GM18870 (cell line): ENCODE data around the gene SUGT1.
A peak's percentile ranks its signal among the peaks of the same experiment; 100 is the strongest.
"Not testable (repeated sequence)": the region's sequence is repeated elsewhere in the genome, so short reads cannot be mapped to it uniquely, and the experiment has no call there.

Experiments
- ATAC-seq: cut with Tn5 transposase; IDR thresholded peaks from one replicate; pipeline ENCODE4 v1.9.1; 2021; ENCODE audit warnings: moderate library complexity; ENCODE audit not compliant: unreplicated experiment

The SUGT1 gene

DNA sequence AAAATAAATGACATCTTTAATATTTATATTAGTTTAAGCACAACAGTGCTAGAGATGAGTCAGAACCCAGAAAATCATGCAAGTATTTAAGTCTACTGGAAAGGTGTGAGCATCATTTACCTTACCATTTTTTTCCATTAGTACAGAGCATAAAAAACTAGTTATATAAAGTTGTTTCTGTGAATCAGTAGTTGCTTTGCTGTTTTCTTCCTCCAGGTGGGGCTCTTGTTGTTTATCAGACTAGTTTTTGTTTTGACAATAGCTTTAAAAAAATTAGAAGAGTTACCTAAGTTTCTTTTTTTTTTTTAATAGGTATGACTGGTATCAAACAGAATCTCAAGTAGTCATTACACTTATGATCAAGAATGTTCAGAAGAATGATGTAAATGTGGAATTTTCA, 12.7 kb downstream of the SUGT1 start:
- ATAC-seq: no peak

DNA sequence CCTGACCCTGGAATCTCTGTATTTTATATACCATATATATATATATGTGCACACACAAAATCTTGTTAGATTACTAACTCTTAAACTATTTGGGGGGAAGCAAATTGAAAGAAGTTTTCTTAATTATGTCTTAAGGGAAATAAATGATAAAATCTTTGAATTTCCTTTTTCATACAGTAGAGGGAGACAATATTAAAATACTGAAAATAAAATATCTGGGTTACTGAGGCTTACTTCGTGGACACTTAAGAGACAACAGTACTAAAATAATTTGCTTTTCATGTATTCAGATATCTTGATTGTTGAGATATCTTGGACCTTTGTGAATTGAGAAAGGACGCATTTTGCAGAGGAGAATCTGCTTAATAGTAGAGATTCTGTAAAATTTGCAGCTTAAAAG, 17.0 kb downstream of the SUGT1 start:
- ATAC-seq: no peak

DNA sequence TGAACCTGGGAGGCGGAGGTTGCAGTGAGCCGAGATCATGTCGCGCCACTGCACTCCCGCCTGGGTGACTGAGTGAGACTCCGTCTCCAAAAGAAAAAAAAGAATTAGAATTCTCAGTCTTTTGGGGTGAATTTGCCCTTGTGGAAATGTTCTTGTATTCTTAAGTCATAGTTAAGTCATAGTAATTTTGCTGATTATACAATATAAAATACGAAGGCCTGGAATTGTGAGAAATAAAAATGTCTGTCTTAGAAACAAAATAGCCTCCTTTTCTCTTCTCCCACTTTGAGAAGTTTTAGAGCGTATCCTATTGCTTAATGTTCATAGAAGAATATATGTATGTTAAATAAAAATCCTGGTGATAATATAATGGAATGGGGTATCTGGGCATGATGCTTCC, 18.1 kb downstream of the SUGT1 start:
- no peak for ATAC-seq

DNA sequence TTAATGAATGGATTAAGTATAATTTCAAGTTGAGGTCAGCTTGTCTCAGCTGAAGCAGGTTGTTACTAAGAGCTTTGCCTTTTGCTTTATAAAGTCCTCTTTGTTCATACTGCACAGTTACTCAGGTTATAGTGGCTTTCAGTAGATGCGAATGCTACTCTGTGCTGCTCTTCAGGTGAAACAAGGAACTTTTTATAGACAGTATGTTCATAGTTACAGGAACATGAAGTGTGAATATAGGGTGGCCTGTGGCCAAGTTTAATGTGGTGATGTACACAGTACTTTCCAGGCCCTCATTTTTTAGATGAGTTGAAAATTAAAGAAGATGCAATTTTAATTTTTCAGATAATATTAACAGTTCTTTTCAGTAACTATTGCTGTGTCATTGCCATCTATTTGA, 20.8 kb downstream of the SUGT1 start:
- ATAC-seq: no peak

DNA sequence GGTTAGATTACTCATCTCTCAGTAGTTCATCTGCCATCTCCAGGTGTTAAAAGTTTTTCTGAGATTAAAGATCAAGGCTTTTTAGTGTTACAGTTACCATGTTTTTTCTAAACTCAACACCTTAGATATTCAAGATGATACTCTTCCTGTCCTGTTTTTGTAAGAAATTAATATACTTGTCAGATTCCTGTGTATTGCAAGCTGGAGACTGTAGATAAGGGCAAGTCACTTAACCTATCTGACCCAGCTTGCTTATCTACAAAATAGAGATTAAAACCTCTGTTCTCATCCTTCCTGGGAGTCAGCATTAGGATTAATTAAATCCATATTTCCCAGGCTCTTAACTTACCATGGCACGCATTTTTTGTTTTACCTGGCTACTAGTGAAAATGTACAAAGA, 25.2 kb downstream of the SUGT1 start:
- ATAC-seq: no peak

DNA sequence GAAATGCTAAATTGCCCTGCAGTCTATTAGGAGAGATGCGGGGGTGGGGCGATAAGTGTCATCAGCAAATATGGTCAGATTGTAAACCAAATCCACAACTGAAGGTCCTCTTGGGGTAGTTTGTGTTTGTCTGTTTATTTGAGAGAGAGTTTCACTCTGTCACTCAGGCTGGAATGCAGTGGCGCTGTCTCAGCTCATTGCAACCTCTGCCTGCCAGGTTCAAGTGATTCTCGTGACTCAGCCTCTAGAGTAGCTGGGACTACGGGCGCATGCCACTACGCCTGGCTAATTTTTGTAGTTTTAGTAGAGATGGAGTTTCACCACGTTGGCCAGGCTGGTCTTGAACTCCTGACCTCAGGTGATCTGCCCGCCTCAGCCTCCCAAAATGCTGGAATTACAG, 33.2 kb downstream of the SUGT1 start:
- ATAC-seq: not testable (repeated sequence)

DNA sequence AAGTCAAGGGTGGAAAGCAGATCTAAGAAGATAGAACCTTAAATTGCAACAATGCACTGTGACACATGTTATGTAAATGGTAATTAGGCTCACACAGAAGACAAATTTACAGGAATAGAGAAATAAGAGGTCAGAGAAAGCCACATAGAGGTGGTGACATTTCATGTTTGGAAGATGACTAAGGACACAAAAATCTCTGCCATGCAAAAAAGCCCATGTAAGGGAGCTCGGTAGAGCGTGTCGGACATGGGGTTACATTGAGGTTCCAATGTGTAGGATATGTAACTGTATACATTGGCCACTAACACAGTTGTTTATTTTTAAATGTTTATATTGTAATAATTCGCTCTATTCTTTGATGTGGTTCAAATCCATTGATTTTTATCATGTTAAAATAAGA, 33.7 kb downstream of the SUGT1 start:
- no peak for ATAC-seq

DNA sequence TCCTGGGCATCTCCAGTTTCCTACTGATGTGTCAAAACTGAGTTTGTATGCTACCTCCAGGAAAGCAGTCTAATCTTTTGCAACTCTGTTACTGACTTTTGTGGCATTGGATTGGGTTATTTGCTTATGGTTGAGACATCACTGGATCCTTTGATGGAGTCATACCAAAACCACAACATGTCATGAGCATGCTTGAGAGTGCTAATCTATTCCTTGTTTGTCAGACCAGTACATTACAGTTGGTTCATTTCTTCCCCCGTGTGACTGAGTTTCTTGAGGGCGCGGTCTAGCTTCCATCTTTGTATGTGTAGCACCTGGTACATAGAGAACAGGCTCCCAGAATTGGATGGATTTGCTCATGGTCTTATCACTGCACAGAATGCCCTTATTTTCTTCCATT, 43.2 kb downstream of the SUGT1 start:
- peak; percentile 70 for ATAC-seq

DNA sequence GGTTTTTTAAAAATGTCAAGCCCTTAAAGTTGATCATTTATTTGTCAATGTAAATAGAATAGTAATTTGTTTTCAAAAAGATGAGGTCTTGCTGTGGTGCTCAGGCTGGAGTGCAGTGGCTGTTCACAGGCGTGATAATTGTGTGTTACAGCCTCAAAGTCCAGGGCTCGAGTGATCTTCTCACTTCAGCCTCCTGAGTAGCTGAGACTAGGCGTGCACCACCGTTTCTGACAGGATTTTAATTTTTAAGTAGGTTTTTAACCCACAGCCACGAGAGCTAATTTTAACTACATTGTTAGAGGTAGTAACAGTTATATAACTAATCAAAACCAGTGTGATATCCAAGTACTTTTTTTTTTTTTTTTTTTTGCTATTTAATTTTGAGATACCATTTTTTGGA, 43.9 kb downstream of the SUGT1 start:
- ATAC-seq: no peak

DNA sequence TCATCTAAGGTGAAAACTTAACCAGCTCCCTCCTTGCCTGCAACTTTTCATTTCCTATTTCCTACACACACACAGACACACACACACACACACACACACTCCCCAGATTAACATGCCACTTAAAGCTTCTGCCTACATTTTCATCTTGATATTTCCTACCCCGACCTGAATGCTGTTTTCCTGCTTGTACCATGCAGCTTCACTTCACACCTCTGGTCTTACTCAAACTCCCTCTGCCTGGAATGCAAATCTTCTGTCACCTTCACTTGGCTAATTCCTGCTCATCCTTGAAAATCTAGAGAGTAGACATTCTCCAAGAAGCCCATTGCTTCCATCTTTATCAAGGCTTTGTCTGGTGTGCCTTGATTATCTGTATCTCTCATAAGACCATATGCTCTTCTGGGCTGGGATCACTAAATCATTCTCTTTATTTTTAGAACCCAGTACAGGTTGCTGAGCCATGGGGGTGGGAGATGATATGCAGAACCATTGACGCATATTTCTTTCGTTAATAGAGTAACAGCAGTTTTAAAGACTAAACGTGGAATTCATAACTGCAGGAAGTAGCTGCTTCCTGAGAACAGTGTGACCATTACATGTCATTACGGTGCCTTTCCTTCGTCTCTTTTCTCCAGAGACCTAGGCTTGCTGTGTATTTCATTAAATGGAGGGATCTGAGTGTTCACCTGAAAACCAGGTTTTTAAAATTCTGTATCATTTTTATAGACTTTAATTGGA, 49.3 kb downstream of the SUGT1 start:
- no peak for ATAC-seq

DNA sequence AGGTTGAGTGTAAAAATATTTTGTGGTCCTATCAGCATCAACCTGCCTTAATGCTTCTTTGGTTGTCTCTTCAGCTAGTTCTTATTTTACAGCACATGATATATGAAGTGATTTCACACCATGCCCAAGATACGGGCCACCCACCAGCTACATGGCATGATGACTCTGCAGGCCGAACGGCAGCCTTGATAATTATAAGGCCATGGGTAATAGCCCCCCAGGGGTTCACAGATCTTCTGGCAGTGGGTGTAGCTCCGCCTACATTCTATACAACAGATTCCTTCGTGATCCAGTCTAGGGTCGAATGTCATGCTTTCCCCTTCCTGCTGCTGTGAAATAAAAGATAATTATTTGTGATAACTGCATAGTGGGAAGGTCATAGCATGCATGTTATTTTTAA, 50.8 kb downstream of the SUGT1 start:
- ATAC-seq: no peak

DNA sequence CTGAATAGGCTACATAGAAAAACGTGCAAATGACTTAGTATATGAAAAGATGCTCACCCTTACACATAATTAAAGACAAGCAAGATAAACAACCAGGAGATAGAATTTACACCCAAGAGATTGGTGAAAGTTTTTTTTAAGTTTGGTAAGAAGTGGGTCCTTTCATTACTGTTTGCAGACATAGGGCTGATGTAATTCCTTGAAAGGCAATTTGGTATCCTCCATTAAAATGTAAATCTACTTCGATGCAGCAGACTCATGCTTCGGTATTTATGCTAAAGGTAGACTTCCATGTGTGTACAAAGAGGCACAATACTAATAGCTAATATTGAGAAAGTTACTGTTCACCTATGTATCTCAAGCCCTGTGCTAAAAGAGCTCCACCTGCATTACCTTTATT, 53.4 kb downstream of the SUGT1 start:
- ATAC-seq: no peak

DNA sequence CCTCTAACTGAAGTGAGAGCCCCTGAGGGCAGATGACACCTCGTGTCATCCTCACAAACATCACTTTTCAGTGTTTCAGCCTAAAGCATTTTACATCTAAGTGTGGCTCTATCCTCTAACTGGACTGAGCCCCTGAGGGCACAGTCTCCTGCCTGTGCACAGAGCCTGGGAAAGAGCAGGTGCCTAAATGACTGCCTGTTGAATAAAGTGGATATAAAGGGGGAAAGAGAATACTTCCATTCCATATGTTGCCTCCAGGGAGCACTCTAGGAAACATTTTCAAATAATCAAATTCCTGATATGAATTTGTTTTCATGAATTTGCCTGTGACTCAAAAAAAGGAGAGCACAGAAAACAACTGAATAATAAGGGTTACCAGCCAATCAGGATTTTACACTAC, 54.7 kb downstream of the SUGT1 start:
- ATAC-seq: no peak

DNA sequence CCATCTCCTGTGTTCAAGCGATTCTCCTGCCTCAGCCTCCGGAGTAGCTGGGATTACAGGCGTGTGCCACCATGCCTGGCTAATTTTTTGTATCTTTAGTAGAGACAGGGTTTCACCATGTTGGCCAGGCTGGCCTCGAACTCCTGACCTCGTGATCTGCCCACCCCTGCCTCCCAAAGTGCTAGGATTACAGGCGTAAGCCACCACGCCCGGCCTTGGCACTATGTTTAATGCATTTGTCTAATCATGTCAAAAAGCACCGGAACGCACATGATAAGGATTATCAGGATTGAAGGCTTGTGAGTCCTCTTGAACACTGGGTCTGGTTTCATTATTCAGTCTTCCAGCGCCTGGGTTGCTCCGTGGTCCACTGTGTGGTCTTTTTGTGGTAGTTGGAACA, 55.6 kb downstream of the SUGT1 start:
- not testable (repeated sequence) for ATAC-seq

DNA sequence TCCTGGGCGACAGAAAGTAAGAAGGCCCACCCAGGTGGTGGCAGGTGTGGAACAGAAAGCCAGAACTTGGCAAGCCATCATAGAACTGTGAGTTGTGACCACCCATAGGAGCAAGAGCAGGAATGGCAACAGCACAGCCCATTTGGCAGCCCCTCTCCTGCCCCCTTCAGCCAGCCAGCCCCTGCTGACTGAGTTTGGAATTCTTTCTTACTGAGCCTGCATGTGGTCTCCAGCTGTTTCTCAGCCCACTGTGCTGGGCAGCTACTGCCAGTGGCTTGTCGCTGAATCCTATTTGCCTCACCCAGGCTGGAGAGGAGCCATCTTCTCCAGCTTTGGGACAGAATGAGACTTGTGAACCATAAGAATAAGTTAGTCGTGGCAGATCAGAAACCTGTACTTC, 58.6 kb downstream of the SUGT1 start:
- ATAC-seq: no peak

DNA sequence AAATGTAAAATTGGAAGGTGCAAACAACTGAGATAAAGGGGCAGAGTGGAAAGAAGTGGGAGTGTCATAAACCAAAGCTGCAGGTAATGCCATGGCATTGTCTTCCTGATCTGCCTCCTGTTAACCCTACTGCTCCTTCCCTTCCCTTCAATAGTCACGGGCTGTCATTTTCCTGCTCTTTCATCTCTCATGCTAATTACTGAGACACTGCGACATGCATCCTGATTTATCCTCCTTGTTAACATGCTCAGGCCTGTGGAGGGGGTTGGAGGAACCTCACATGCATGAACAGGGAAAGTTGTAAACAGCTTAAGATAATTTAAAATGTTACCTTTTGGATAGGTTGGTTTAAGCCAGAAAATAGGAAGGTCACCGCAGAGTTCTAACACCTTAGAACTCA, 59.7 kb downstream of the SUGT1 start:
- ATAC-seq: no peak

DNA sequence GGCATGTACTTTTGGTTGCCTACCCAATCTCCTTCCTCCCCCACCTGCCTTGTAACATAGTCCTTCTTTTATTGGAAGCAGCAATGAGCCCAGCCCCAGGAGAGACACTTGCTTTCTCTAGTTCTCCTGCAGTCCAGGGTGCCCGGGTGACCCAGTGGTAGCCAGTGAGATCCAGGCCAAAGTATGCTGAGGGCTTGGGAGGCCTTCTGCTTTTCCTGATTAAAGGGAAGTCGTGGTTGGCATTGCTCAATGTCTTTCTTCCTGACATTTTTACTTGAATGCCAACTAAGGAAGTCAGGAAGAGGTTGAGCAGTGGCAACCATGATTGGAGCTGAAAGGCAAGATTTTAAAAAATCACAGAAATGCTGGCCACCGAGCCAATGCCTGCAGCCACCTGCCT, 61.3 kb downstream of the SUGT1 start:
- ATAC-seq: no peak

DNA sequence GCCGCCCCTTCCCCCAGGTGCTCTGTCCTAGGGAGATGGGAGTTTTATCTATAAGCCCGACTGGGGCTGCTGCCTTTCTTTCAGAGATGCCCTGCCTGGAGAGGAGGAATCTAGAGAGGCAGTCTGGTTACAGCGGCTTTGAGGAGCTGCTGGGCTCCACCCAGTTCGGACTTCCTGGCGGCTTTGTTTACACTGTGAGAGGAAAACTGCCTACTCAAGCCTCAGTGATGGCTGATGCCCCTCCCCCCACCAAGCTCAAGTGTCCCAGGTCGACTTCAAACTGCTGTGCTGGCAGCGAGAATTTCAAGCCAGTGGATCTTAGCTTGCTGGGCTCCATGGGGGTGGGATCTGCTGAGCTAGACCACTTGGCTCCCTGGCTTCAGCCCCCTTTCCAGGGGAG, 68.3 kb downstream of the SUGT1 start:
- ATAC-seq: not testable (repeated sequence)

DNA sequence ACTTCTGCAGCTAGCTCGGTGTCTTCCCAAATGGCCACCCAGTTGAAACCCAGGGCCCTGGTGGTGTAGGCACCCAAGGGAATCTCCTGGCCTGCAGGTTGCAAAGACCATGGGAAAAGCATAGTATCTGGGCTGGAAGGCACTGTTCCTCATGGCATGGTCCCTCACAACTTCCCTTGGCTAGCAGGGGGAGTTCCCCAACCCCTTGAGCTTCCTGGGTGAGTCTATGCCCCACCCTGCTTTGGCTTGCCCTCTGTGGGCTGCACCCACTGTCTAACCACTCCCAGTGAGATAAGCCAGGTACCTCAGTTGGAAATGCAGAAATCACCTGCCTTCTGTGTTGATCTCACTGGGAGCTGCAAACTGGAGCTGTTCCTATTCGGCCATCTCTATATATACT, 68.7 kb downstream of the SUGT1 start:
- not testable (repeated sequence) for ATAC-seq

DNA sequence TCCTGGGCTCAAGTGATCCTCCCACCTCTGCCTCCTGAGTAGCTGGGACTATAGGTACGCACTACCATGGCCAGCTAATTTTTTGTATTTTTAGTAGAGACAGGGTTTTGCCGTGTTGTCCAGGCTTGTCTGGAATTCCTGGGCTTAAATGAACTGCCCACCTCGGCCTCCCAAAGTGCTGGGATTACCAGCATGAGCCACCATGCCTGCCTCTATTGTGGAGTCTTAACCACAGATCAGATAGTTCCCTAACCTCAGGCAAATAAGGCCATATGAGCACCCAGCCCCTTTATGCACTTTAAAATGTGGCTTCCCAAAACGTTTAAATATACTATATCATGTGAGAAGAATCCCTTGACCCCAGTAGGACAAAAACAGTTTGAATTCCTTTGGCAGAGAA, 70.5 kb downstream of the SUGT1 start:
- no peak for ATAC-seq

DNA sequence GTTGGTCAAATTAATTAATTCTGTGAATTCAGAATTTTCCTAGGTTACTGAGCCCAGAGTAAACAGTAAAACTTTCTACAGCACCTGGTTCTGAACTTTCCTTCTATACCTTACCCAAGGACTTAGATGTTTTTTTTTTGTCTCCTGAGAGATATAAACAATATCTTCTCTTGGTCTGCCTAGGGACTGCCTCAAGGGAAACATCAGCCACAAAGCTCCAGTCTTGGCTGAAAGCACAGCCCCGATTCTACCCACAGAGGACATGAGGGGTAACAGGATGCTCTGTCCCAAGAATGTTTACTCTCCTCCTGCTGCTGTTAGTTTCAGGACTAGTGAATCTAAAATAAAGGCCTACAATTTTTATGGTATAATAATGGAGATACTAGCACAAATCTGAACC, 72.7 kb downstream of the SUGT1 start:
- no peak for ATAC-seq

DNA sequence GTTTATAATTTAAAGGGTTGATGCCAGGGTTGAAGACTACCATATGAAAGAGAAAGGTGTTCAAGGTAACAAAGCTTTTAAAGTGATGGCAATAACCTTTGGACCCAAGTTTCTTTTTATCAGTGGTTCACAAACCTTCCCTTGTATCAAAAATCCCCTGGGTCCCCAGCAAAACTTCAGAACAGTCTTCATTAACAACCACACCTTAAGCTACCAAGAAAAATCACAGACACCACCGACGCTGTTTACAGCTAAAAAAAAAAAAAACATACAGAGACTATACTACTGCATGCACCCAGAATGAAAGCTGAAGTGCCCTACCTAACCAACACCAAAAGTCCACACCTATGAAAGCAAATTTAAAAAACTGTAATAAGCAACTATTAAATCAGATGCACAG, 73.6 kb downstream of the SUGT1 start:
- no peak for ATAC-seq

DNA sequence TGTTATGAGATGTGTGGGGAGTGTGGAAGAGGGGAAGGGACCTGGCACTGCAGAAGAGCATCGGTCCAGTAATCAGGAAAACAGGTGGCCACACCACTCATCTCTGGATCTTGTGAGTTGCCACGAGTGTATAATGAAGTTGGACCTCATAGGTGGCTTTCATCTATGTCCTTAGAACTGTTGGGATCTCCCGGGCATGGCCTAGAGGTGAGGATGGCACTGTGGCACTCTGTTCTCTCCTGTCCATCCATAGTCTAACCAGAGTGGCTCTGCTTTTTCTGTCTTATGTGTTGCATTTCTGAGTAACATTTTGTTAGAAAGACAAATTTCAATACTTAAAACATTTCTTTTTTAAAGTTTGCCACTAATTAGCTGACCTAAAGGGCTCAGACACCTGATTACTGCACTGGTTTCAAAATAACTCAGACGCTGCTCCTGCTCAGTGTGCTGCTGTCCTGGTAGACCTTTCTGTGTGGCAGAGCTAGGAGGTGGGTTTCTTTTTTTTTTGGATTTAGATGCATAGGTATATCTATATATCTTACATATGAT, 81.5 kb downstream of the SUGT1 start:
- no peak for ATAC-seq
